ENCODE measurements around the gene ATP5PB. TPM values are rescaled to one million over a fixed set of nuclear protein-coding genes. Genes with fewer than 3 reads are reported as not detected.
A peak's percentile ranks its signal among the peaks of the same experiment; 100 is the strongest.

ATP5PB gene
- total RNA-seq, 1 donor from 2014 or later: 157 TPM

DNA sequence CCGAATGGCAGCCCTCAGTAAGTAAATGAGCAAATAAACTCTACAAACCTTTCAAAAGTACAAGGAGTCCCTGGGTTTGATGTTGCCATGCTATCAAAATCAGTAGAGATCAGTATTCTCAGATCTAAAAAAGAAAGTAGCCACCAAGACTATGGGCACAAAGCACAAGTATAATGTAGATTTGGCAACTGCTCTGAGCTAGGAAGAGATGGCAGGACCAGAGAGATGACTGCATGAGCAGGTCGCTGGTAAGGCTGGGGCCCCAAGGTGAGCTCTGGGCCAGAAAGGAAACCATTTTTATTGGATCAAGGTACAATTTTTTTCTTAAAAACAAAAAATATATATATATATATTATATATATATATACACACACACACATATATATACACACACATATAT, 57.3 kb downstream of the ATP5PB start:
- TF ChIP-seq, protein P1, sequence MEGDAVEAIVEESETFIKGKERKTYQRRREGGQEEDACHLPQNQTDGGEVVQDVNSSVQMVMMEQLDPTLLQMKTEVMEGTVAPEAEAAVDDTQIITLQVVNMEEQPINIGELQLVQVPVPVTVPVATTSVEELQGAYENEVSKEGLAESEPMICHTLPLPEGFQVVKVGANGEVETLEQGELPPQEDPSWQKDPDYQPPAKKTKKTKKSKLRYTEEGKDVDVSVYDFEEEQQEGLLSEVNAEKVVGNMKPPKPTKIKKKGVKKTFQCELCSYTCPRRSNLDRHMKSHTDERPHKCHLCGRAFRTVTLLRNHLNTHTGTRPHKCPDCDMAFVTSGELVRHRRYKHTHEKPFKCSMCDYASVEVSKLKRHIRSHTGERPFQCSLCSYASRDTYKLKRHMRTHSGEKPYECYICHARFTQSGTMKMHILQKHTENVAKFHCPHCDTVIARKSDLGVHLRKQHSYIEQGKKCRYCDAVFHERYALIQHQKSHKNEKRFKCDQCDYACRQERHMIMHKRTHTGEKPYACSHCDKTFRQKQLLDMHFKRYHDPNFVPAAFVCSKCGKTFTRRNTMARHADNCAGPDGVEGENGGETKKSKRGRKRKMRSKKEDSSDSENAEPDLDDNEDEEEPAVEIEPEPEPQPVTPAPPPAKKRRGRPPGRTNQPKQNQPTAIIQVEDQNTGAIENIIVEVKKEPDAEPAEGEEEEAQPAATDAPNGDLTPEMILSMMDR (IDR thresholded peaks at IDR 0.05): no peak
- no peaks in the 10 kb centered on the region for H3K27me3 ChIP-seq (ENCODE audit: low read depth)
- DNase-seq (no peak), ATAC-seq (no peak)
- H3K4me3 ChIP-seq: no peak overlapping the region
- peak overlapping the region; percentile 95 for H3K27ac ChIP-seq
- H3K4me1 ChIP-seq: peaks cover 68% of the 10 kb centered on the region
- intact Hi-C loops (cut with DNase I): no loop called here
- no peaks in the 10 kb centered on the region for H3K9me3 ChIP-seq
- no peaks in the 10 kb centered on the region for H3K36me3 ChIP-seq

DNA sequence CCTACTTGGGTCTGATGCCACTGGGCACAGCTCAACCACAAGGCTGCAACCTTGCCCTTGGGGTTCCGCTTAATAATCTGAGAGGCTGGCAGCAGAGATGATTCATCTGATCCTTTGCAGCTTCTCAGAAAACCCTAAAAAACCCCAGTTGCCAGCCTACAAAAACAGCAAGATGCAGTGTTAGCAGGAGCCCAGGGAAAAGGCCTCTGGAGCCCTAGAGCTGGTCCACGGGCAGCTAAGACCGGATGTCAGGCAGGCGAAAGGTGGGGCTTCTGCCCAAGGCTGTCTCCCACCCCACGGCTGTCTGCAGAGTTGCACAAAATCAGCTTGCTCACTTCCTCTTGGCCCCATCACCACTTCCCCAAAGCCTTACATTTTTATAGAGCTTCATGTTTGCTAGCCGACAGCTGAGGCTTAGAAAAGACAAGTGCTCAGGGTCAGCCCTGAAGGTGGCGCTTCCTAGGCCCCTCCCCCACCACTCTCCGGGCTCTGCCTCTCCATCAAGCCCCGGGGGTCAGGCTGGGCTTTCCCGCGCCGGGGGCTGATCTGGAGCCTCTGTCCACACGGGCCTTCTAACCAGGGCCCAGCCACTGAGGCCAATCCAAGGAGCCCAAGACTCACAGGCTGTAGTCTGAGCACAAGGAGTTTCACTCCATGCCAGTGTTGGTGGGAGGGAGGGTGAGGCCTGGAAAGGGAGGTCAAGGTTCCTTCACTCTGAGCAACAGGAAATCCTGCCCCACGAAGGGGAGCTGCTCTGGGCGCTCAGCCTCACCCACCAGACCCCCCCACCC, 58.3 kb downstream of the ATP5PB start:
- intact Hi-C loops (cut with DNase I): no loop called here
- Histone ChIP-seq H3K27me3 (ENCODE audit: low read depth) (no peaks in the 10 kb centered on the region), H3K27ac (peak overlapping the region; percentile 95), H3K4me3 (peak overlapping the region; percentile 44), H3K9me3 (no peaks in the 10 kb centered on the region), H3K4me1 (peaks cover 78% of the 10 kb centered on the region), H3K36me3 (no peaks in the 10 kb centered on the region)
- TF ChIP-seq, protein P1 (IDR thresholded peaks at IDR 0.05): no peak
- DNase-seq (peak; percentile 89), ATAC-seq (peak; percentile 80 to 86)

DNA sequence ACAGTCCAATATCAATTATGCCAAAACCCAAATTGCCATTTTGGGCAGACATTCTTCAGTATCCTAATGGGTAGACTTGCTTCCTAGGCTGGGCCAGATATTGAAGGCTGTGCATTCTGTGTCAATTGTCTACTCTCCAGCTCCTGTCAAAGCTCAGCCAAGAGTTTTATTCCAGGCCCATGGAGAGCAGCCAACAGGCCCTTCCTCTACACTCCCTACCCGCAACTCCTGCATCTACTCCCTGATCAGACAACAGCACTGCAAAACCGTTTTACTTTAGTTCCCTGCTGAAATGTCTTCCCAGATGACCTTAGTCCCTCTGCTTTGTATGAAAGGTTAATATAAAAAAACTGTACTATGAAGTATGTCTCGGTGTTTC, 60.7 kb downstream of the ATP5PB start:
- no peak for DNase-seq
- TF ChIP-seq, protein P1 (IDR thresholded peaks at IDR 0.05): no peak
- ATAC-seq: no peak
- Histone ChIP-seq H3K27me3 (ENCODE audit: low read depth) (no peaks in the 10 kb centered on the region), H3K4me1 (peaks cover 90% of the 10 kb centered on the region), H3K9me3 (no peaks in the 10 kb centered on the region), H3K36me3 (no peaks in the 10 kb centered on the region), H3K27ac (no peak overlapping the region), H3K4me3 (no peak overlapping the region)
- intact Hi-C loops (cut with DNase I): loop anchor here (10.0 kb wide), 1 partner anchor 145 kb away; no protein-coding TSS in a partner anchor

DNA sequence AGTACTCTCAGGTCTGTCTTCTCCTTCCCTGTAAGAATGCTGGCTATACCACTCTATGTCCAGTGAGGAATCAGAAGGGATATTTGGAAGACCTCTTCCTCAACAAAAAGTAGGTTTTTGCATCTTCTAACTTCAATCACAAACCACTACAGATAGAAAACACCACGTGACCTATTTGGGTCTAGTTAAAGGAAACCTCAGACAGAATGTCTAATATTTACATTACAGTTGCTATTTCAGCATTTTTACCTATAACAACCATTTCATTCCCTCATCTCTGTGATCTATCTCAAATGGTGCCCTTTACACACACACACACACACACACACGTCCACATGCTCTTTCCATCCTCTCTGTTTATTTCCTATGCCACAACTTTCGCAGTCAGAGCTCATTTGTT, 62.1 kb downstream of the ATP5PB start:
- no peak for DNase-seq
- ATAC-seq: no peak
- Histone ChIP-seq H3K27ac (no peak overlapping the region), H3K4me1 (peaks cover 94% of the 10 kb centered on the region), H3K27me3 (ENCODE audit: low read depth) (no peaks in the 10 kb centered on the region), H3K9me3 (no peaks in the 10 kb centered on the region), H3K4me3 (no peak overlapping the region), H3K36me3 (no peaks in the 10 kb centered on the region)
- TF ChIP-seq, protein P1 (IDR thresholded peaks at IDR 0.05): no peak
- intact Hi-C loops (cut with DNase I): loop anchor here (10.0 kb wide), 1 partner anchor 143 kb away; no protein-coding TSS in a partner anchor

Other genes with a start within 250 kb of the ATP5PB start
- gene DENND2D, start 248.8 kb upstream of the ATP5PB start, total RNA-seq: 113 TPM
- 31.2 TPM for gene CHI3L2, start 221.8 kb upstream of the ATP5PB start, total RNA-seq
- gene CHIA, start 158.6 kb upstream of the ATP5PB start, total RNA-seq: 10.9 TPM
- 1.1 TPM for gene OVGP1, start 21.7 kb upstream of the ATP5PB start, total RNA-seq
- 15.1 TPM for gene WDR77, start 208 bp upstream of the ATP5PB start, total RNA-seq
- gene C1orf162, start 24.5 kb downstream of the ATP5PB start, total RNA-seq: 135 TPM
- 10.3 TPM for gene ADORA3, start 54.2 kb downstream of the ATP5PB start, total RNA-seq
- 9.0 TPM for gene TMIGD3, start 54.2 kb downstream of the ATP5PB start, total RNA-seq
- gene RAP1A, start 170.3 kb downstream of the ATP5PB start, total RNA-seq: 134 TPM

Measured in lower lobe of right lung (tissue), 2 donors.